SK-N-SH treated with all-trans-retinoic acid at 6 μM for 48 hours (cell line): Measurements from ENCODE around the gene SCN8A.

ENCODE experiments used
- ESRRG ChIP-seq: fragments of 250-450 bp; sonication (Bioruptor Pico); IDR thresholded peaks from 2 replicates; pipeline ENCODE4 v1.6.1; 2021; ENCODE audit warnings: mild to moderate bottlenecking
- GLIS3 ChIP-seq: fragments of 250-450 bp; sonication (Bioruptor Pico); IDR thresholded peaks from 2 replicates; pipeline ENCODE4 v1.5.0; 2020; ENCODE audit warnings: mild to moderate bottlenecking, moderate library complexity
- ISL1 ChIP-seq: fragments of 250-450 bp; sonication (Bioruptor Pico); IDR thresholded peaks from 2 replicates; pipeline ENCODE4 v2.1.2; 2022; ENCODE audit warnings: mild to moderate bottlenecking, moderate library complexity
- RARB ChIP-seq: fragments of 250-450 bp; sonication (Bioruptor Pico); IDR thresholded peaks from 2 replicates; pipeline ENCODE4 v1.8.0; 2021; ENCODE audit warnings: mild to moderate bottlenecking, moderate library complexity
- TCF4 ChIP-seq: fragments of 250-450 bp; sonication (Bioruptor Pico); IDR thresholded peaks from 2 replicates; pipeline ENCODE4 v1.8.0; 2021; ENCODE audit warnings: mild to moderate bottlenecking, moderate library complexity, borderline replicate concordance
- ZC3H10 ChIP-seq: fragments of 250-450 bp; sonication (Bioruptor Pico); IDR thresholded peaks from 2 replicates; pipeline ENCODE4 v1.5.1; 2021; ENCODE audit warnings: mild to moderate bottlenecking, moderate library complexity
- ZFP30 ChIP-seq: fragments of 450-650 bp; formaldehyde crosslinking; IDR thresholded peaks from 2 replicates; pipeline ENCODE4 v1.5.0; 2022; ENCODE audit warnings: mild to moderate bottlenecking, moderate library complexity
- ZNF70 ChIP-seq: fragments of 450-650 bp; formaldehyde crosslinking; IDR thresholded peaks from 2 replicates; pipeline ENCODE4 v1.5.0; 2020; ENCODE audit warnings: mild to moderate bottlenecking, moderate library complexity
- TF ChIP-seq, protein P1 (sequence below): fragments of 250-450 bp; sonication (Bioruptor Pico); IDR thresholded peaks from 2 replicates; pipeline ENCODE4 v1.8.0; 2020; ENCODE audit warnings: mild to moderate bottlenecking, moderate library complexity, borderline replicate concordance

DNA sequence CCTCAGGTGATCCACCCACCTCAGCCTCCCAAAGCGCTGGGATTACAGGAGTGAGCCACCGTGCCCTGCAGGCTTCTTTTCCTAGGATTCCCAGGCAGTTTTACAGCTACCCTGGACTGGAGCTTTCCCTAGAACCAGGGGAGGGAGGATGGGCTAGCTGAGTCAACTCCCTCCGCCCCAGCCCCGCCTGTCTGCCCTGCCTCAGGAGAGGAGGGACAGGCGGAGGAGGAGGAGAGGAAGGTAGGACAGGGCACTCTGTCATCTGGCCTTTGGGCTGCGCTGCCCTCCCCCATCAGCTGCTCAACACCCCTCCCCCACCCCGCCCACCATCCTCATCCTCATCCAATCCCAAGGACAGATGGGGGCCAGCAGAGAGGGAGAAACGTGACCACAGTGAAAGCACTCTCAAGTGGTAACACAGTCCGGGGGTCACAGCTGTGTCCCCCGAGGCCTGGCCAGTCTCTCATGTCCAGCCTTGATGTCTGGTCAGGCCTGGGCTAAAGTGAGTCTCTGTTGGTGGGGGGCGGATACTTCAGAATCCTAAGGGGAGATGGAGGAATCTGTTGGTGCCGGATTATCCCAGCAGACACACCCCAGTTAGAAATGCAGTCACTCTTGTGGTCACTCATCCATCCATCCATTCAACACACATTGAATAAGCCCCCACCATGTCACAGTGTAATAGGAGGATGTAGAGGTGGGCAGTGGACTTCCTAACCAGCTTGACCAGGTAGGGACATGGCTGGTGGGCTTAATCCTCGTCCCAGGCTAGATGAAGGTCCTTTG, 245.2 kb downstream of the SCN8A start:
- TF ChIP-seq RARB (CRISPR knock-in tag) (no peak), GLIS3 (CRISPR knock-in tag) (no peak), TCF4 (no peak), ZNF70 (CRISPR knock-in tag) (no peak), ZC3H10 (CRISPR knock-in tag) (no peak), ESRRG (CRISPR knock-in tag) (no peak), ISL1 (no peak), ZFP30 (no peak)
- TF ChIP-seq, protein P1, sequence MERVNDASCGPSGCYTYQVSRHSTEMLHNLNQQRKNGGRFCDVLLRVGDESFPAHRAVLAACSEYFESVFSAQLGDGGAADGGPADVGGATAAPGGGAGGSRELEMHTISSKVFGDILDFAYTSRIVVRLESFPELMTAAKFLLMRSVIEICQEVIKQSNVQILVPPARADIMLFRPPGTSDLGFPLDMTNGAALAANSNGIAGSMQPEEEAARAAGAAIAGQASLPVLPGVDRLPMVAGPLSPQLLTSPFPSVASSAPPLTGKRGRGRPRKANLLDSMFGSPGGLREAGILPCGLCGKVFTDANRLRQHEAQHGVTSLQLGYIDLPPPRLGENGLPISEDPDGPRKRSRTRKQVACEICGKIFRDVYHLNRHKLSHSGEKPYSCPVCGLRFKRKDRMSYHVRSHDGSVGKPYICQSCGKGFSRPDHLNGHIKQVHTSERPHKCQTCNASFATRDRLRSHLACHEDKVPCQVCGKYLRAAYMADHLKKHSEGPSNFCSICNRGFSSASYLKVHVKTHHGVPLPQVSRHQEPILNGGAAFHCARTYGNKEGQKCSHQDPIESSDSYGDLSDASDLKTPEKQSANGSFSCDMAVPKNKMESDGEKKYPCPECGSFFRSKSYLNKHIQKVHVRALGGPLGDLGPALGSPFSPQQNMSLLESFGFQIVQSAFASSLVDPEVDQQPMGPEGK: no peak
